Psoas muscle (tissue), 8 donors: ENCODE data around the gene CES2. TPM values are rescaled to one million over a fixed set of nuclear protein-coding genes. Genes with fewer than 3 reads are reported as not detected.

Experiments used
- ATAC-seq, 4 donors: fragments of 200-7000 bp; cut with Tn5 transposase; one replicate each; pipeline ENCODE4 v1.9.1; 2020; ENCODE audit warnings: moderate library complexity in 3 of 4, mild to moderate bottlenecking in 2 of 4
- DNase-seq, 2 donors: peaks; one replicate each; pipeline ENCODE4 v3.0.0-alpha.2; 2020
- H3K27ac ChIP-seq: fragments of 200-600 bp; one replicate; pipeline ENCODE4 v1.8.0; 2022
- H3K27me3 ChIP-seq, 3 donors: fragments of 200-600 bp in 1 of 3; one replicate each; pipeline versions ENCODE4 v1.6.1 to v1.8.0; 2013 to 2022; ENCODE audit warnings: low read length in 2 of 3, mild to moderate bottlenecking in 2 of 3, moderate library complexity in 1 of 3; ENCODE audit not compliant: insufficient read depth in 3 of 3
- H3K36me3 ChIP-seq, 2 donors: fragments of 200-600 bp in 1 of 2; one replicate each; pipeline versions ENCODE4 v1.6.1 to v1.8.0; 2013 to 2022; ENCODE audit warnings: low read depth in 1 of 2, mild to moderate bottlenecking in 1 of 2, moderate library complexity in 1 of 2; ENCODE audit not compliant: insufficient read depth in 1 of 2
- H3K4me1 ChIP-seq: fragments of 200-600 bp; one replicate; pipeline ENCODE4 v1.8.0; 2022
- H3K4me3 ChIP-seq: fragments of 200-600 bp; one replicate; pipeline ENCODE4 v1.8.0; 2022; ENCODE audit warnings: mild to moderate bottlenecking
- H3K9me3 ChIP-seq: fragments of 200-600 bp; one replicate; pipeline ENCODE4 v1.8.0; 2022
- WGBS, 3 donors: extraction: QIAGEN DNeasy Blood & Tissue Kit; methylation state at CpG; one replicate each; pipeline versions ENCODE4 v1.1.6 to v1.1.7; 2013; 5-methylcytosine and 5-hydroxymethylcytosine counted together
- intact Hi-C, 2 donors: fragments of 100-400 bp; cut with DNase I; formaldehyde crosslinking; loops; one replicate each; pipeline versions ENCODE4 v1.11.0 to v1.14.2; 2022
- polyA plus RNA-seq, 3 donors: library from polyadenylated mRNA; stranded (reverse); fragments of 200-250 nt; gene quantifications; one replicate each; pipeline ENCODE4 v1.2.3, GENCODE V29; 2013
- total RNA-seq, 4 donors: library from RNA; stranded (reverse); fragmentation: NEBNext Ultra II Directional in 2 of 4; extraction: Animal tissue kit (Norgen Biotek cat#: 25700) in 2 of 4; gene quantifications; one replicate each; pipeline versions ENCODE4 v1.2.1 to v1.2.4, GENCODE V29; 2021 to 2023
- TF ChIP-seq, protein P1 (sequence below): fragments of 200-600 bp; IDR thresholded peaks from one replicate; pipeline ENCODE4 v1.8.0; 2022; ENCODE audit warnings: antibody characterized with exemption
- donor health status: healthy with polysubstance abuse.
- donor health status: DM: no; HTN: no; CAD: no; lungs with moderate emphysema.
- donor health status: Bipolar disorder and iron deficiency.
- donor health status: healthy.
- donor health status: DM: yes; HTN: yes; CAD: no.
- donor health status: DM: no; HTN: no; CAD: no.
- donor health status: DM: no; HTN: no; CAD: no.
- donor health status: DM: yes; HTN: yes; CAD: no.

CES2 gene
- total and polyA plus RNA-seq, 7 donors = 12.8 to 92.8 (median 22.7) TPM

DNA sequence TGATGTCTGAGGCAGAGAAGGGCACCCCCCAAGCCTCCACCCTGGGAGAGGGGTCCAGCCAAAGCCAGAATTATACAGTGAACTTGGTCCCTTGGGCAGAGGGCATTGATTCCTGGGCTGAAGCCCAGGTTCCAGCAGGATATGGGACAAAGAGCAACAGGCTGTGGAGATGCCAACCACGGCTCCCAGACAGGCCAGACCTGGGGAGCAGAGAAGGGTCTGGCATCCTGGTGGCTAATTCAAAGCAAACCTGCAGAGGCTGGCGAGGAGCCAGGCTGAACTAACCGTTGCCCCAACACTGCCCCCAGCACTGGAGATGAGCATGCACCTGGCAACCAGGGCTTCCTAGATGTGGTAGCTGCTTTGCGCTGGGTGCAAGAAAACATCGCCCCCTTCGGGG is 28.7 kb downstream of the CES2 start:
- intact Hi-C loops = loop anchor here (5.0 kb wide), 2 partner anchors 38 to 193 kb away; partner anchors contain the start of genes FBXL8 (in 1 of the 2) and TRADD (in 1 of the 2)
- no peak for ATAC-seq
- peak in 1 of 2 donors; percentile 42 for DNase-seq
- Histone ChIP-seq H3K27me3 (no peaks in the 10 kb centered on the region), H3K4me1 (peaks cover 8% of the 10 kb centered on the region), H3K27ac (no peak overlapping the region), H3K4me3 (no peak overlapping the region), H3K9me3 (no peaks in the 10 kb centered on the region), H3K36me3 (peaks cover 0 to 86% of the 10 kb centered on the region in 2 donors)
- WGBS, 3 donors = 56 to 65% (median 63%) methylated on average over 6 of the region's 6 CpGs
- TF ChIP-seq, protein P1, sequence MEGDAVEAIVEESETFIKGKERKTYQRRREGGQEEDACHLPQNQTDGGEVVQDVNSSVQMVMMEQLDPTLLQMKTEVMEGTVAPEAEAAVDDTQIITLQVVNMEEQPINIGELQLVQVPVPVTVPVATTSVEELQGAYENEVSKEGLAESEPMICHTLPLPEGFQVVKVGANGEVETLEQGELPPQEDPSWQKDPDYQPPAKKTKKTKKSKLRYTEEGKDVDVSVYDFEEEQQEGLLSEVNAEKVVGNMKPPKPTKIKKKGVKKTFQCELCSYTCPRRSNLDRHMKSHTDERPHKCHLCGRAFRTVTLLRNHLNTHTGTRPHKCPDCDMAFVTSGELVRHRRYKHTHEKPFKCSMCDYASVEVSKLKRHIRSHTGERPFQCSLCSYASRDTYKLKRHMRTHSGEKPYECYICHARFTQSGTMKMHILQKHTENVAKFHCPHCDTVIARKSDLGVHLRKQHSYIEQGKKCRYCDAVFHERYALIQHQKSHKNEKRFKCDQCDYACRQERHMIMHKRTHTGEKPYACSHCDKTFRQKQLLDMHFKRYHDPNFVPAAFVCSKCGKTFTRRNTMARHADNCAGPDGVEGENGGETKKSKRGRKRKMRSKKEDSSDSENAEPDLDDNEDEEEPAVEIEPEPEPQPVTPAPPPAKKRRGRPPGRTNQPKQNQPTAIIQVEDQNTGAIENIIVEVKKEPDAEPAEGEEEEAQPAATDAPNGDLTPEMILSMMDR = no peak

DNA sequence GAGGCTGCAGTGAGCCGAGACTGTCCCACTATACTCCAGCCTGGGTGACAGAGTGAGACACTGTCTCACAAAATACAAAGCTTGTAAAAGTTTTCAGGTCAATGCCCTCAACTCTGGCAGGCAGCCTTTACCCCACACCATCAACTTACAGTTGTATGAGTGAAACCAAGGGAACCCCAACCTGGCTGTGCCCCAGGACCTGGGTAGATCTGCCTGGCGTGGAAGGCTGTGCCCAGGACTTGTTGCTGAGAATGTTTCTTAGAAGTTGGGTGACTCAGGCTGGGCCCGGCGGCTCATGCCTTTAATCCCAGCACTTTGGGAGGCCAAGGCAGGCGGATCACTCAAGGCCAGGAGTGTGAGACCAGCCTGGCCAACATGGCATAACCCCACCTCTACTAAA is 33.5 kb downstream of the CES2 start:
- 75 to 86% (median 77%) methylated on average over 5 of the region's 5 CpGs for WGBS, 3 donors
- Histone ChIP-seq H3K4me1 (no peaks in the 10 kb centered on the region), H3K4me3 (no peak overlapping the region), H3K27ac (no peak overlapping the region), H3K27me3 (no peaks in the 10 kb centered on the region), H3K9me3 (no peaks in the 10 kb centered on the region), H3K36me3 (peaks cover 0 to 90% of the 10 kb centered on the region in 2 donors)
- intact Hi-C loops = no loop called here
- DNase-seq (peak in 1 of 2 donors; percentile 13), ATAC-seq (no peak)
- TF ChIP-seq, protein P1 = no peak

DNA sequence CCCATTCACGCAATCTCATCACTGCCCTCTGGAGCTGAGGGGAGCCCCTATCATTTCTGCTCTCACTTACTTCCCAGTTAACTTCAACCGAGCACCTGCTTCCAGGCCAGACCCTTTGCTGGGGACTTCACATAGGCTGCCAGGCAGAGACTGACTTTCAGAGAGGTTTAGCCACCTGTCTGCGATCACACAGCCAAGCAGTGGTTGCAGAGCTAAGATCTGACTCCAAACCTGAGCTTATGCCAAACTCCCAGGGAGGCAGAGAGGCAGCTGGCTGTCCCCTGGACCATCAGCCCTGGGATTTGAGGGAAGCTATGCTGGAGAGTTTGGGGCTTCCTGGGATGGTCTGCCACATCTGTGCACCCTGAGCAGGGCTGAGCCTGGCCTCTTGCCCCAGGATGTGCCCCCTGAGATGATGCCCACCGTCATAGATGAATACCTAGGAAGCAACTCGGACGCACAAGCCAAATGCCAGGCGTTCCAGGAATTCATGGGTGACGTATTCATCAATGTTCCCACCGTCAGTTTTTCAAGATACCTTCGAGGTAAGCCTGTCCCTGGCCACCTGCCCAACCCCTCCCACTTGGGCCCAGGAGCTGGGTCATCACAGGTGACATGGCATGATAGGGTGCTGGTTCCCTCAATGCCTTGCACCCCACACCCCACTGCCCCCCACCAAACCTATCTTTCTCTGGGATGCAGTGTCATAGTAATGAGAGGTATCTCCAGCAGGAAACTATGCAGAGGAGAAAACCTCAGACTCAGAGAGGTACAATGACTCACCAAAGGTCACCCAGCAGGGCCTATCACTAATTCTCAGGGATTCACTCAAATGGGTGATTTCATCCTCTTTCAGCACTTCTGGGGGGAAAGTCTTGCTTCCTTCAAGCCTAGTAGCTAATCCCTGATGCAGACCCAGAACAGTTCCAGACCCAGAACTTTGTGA is 35.7 kb downstream of the CES2 start:
- peak in 1 of 2 donors; percentile 33 for DNase-seq
- peaks cover 0 to 75% of the 10 kb centered on the region in 2 donors for H3K36me3 ChIP-seq
- intact Hi-C loops = no loop called here
- H3K9me3 ChIP-seq = no peaks in the 10 kb centered on the region
- TF ChIP-seq, protein P1 = no peak
- no peaks in the 10 kb centered on the region for H3K27me3 ChIP-seq
- H3K27ac ChIP-seq = no peak overlapping the region
- H3K4me1 ChIP-seq = no peaks in the 10 kb centered on the region
- WGBS, 3 donors = 60 to 69% (median 62%) methylated on average over 10 of the region's 10 CpGs
- no peak overlapping the region for H3K4me3 ChIP-seq
- ATAC-seq = no peak

DNA sequence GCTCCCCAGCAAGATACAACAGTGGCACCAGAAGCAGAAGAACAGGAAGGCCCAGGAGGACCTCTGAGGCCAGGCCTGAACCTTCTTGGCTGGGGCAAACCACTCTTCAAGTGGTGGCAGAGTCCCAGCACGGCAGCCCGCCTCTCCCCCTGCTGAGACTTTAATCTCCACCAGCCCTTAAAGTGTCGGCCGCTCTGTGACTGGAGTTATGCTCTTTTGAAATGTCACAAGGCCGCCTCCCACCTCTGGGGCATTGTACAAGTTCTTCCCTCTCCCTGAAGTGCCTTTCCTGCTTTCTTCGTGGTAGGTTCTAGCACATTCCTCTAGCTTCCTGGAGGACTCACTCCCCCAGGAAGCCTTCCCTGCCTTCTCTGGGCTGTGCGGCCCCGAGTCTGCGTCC is 37.7 kb downstream of the CES2 start:
- 76 to 89% (median 85%) methylated on average over 9 of the region's 9 CpGs for WGBS, 3 donors
- DNase-seq (no peak), ATAC-seq (no peak)
- intact Hi-C loops = no loop called here
- peaks cover 0 to 57% of the 10 kb centered on the region in 2 donors for H3K36me3 ChIP-seq
- TF ChIP-seq, protein P1 = no peak
- no peaks in the 10 kb centered on the region for H3K4me1 ChIP-seq
- H3K27me3 ChIP-seq = no peaks in the 10 kb centered on the region
- H3K27ac ChIP-seq = no peak overlapping the region
- H3K4me3 ChIP-seq = no peak overlapping the region
- H3K9me3 ChIP-seq = no peaks in the 10 kb centered on the region
